ENCODE results near the gene CHRM5.
A peak's percentile ranks its signal among the peaks of the same experiment; 100 is the strongest.
"Not testable (repeated sequence)": the region's sequence is repeated elsewhere in the genome, so short reads cannot be mapped to it uniquely, and the experiment has no call there.

The CHRM5 gene

GRCh38 chr15:33988384-33988783 lies 20.1 kb downstream of the CHRM5 start:
- no peak for DNase-seq (ENCODE audit: low spot score)

GRCh38 chr15:33994005-33994615 lies 25.8 kb downstream of the CHRM5 start:
- DNase-seq (ENCODE audit: low spot score) = no peak

- DNase-seq (ENCODE audit: low spot score) = not testable (repeated sequence)
These were observed 27.4 kb downstream of the CHRM5 start for GRCh38 chr15:33995666-33996065.

- DNase-seq (ENCODE audit: low spot score) = no peak
These were observed 33.2 kb downstream of the CHRM5 start for GRCh38 chr15:34001536-34001935.

- DNase-seq (ENCODE audit: low spot score) = no peak
These were observed 38.1 kb downstream of the CHRM5 start for GRCh38 chr15:34006381-34006780.

GRCh38 chr15:34009656-34010055 lies 41.4 kb downstream of the CHRM5 start:
- DNase-seq (ENCODE audit: low spot score) = no peak

- DNase-seq (ENCODE audit: low spot score) = no peak
These were observed 42.6 kb downstream of the CHRM5 start for GRCh38 chr15:34010921-34011320.

- DNase-seq (ENCODE audit: low spot score) = no peak
These were observed 43.2 kb downstream of the CHRM5 start for GRCh38 chr15:34011481-34011880.

GRCh38 chr15:34012461-34013028 lies 44.2 kb downstream of the CHRM5 start:
- DNase-seq (ENCODE audit: low spot score) = no peak

GRCh38 chr15:34013746-34014145 lies 45.4 kb downstream of the CHRM5 start:
- DNase-seq (ENCODE audit: low spot score) = no peak

- DNase-seq (ENCODE audit: low spot score) = no peak
These were observed 46.3 kb downstream of the CHRM5 start for GRCh38 chr15:34014556-34014955.

- no peak for DNase-seq (ENCODE audit: low spot score)
These were observed 49.8 kb downstream of the CHRM5 start for GRCh38 chr15:34018021-34018645.

- DNase-seq (ENCODE audit: low spot score) = not testable (repeated sequence)
These were observed 50.4 kb downstream of the CHRM5 start for GRCh38 chr15:34018738-34019137.

- no peak for DNase-seq (ENCODE audit: low spot score)
These were observed 51.2 kb downstream of the CHRM5 start for GRCh38 chr15:34019369-34019990.

GRCh38 chr15:34023907-34024306 lies 55.6 kb downstream of the CHRM5 start:
- DNase-seq (ENCODE audit: low spot score) = peak; percentile 22

- no peak for DNase-seq (ENCODE audit: low spot score)
These were observed 57.0 kb downstream of the CHRM5 start for GRCh38 chr15:34025252-34025651.

- DNase-seq (ENCODE audit: low spot score) = no peak
These were observed 59.3 kb downstream of the CHRM5 start for GRCh38 chr15:34027606-34028005.

- DNase-seq (ENCODE audit: low spot score) = no peak
These were observed 63.9 kb downstream of the CHRM5 start for GRCh38 chr15:34031987-34032760.

GRCh38 chr15:34038023-34038870 lies 70.0 kb downstream of the CHRM5 start:
- peak; percentile 90 for DNase-seq (ENCODE audit: low spot score)

- peak; percentile 54 for DNase-seq (ENCODE audit: low spot score)
These were observed 70.8 kb downstream of the CHRM5 start, which contains the start of gene AVEN for GRCh38 chr15:34038871-34039789. AVEN (minus strand) TSS chr15:34039204; CDS start chr15:34039046, 158 bp downstream.
